Fibroblast of villous mesenchyme (primary cell): Measurements from ENCODE around the gene CHL1. TPM values are rescaled to one million over a fixed set of nuclear protein-coding genes. Genes with fewer than 3 reads are reported as not detected.

Source experiments
- DNase-seq: peaks from one replicate; pipeline ENCODE4 v3.0.0-alpha.2; 2010; ENCODE audit warnings: low read depth
- H3K4me3 ChIP-seq: 2 replicates; pipeline ENCODE4 v1.5.1; 2011; ENCODE audit warnings: low read depth, mild to moderate bottlenecking, low read length
- CTCF ChIP-seq: IDR thresholded peaks from 2 replicates; pipeline ENCODE4 v1.5.1; 2012; ENCODE audit warnings: low read depth, mild to moderate bottlenecking, low read length; ENCODE audit not compliant: insufficient read depth
- total RNA-seq: library from RNA; depleted of rRNA; stranded (reverse); fragments of >200 nt; gene quantifications from 2 replicates; pipeline ENCODE4 v1.2.3, GENCODE V29; 2012

Gene CHL1
- total RNA-seq, 1 donor: not detected

GRCh38 chr3:217099-217813 is 20.7 kb downstream of the CHL1 start:
- DNase-seq: no peak
- no peak for TF ChIP-seq CTCF
- H3K4me3 ChIP-seq: no peak overlapping the region

GRCh38 chr3:217948-218347 is 21.4 kb downstream of the CHL1 start:
- no peak overlapping the region for H3K4me3 ChIP-seq
- DNase-seq: no peak
- no peak for TF ChIP-seq CTCF

GRCh38 chr3:228442-229182 is 32.0 kb downstream of the CHL1 start:
- no peak overlapping the region for H3K4me3 ChIP-seq
- no peak for TF ChIP-seq CTCF
- DNase-seq: no peak

DNA sequence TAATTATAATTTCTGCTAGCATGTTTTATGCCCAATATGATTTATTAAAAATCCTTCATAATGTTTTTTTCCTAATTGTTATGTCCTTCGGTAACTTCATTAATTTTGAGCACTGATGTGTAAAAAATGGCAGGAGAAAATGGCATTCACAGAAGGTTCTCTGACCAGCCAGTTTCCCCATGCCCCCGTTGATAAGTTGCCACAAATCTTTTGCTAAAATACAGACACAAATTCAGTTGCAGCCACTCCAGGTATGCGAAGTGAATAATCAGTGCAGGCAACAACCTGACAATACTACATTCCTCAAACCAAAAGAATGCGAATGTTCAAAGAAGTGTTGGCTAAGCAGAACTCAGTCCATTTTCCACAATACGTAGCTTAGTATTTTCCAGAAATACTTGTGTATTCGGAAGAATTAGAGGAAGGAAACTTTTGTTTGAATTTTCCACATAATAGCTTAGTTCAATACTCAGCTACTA is 32.7 kb downstream of the CHL1 start:
- no peak for DNase-seq
- TF ChIP-seq CTCF: no peak
- H3K4me3 ChIP-seq: no peak overlapping the region

- DNase-seq: no peak
- H3K4me3 ChIP-seq: no peak overlapping the region
- TF ChIP-seq CTCF: no peak
Measured at GRCh38 chr3:236881-237280, 40.3 kb downstream of the CHL1 start.

DNA sequence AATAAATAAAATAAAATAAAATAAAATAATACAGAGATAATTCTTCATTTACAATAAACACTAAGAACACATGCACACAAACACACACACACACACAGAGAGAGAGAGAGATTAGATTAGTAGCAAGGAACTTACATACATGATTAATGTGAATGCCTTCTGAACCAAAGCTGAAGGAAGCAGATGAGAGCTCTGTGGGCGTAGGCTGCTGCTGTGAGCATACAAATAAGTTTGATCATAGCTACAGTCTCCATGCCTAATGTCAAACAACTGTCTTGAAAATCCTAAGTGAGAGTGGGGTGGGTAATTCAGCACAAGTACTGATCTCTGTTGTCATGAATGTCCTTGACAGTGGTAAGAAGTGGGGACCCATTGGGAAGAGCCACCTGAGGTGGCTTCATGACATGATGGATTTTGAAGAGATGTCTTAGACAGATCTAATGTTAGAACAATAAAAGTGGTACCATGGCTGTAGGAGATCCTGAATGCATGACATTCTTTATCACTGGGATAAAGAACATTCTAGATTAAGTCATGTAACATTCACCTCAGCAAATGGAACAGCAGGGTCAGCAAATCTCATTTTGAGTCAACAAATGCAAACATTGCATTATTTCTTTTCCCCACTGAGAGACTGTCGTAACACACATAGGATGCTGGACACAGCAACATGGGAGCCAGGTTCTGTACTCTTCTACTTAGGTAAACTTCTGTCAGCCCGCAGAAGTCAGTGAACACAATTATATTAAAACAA is 46.2 kb downstream of the CHL1 start:
- no peak for TF ChIP-seq CTCF
- no peak overlapping the region for H3K4me3 ChIP-seq
- DNase-seq: no peak
